Stimulated activated CD4-positive, alpha-beta T cell treated with anti-CD3 and anti-CD28 coated beads, Interleukin-15, amount 100 ng/mL, for 24 hours (primary cell): ENCODE results near the gene AIM2.
A peak's percentile ranks its signal among the peaks of the same experiment; 100 is the strongest.

Experiments used
- DNase-seq: peaks from one replicate; pipeline ENCODE4 v3.0.0-alpha.2; 2020

AIM2 gene

DNA sequence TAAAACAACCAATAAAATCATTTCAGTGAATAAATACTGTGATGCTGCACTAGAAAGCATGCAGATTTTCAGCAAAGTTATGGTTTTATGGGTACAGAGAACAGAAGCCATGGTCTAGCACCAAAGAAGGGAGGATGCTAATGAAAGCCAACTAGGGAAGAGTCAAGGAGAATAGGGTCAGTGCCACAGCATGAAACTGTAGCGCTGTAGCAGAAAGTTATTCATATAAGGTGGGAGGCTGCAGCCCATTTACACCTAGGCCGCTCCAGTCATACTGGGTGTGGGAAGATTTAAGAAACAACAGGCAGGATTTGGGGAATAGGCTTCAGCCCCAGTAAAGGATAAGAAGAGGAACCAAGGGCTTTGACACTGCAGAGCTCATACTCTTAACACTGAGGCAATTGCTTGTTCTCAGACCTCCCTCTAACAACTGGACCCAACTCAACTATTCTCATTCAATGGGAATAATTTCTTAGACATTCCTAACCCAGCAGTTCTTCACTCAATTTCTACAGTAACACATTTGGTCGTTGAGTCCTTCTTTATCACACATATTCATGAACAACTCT lies 62.5 kb downstream of the AIM2 start:
- DNase-seq, result peak; percentile 12

DNA sequence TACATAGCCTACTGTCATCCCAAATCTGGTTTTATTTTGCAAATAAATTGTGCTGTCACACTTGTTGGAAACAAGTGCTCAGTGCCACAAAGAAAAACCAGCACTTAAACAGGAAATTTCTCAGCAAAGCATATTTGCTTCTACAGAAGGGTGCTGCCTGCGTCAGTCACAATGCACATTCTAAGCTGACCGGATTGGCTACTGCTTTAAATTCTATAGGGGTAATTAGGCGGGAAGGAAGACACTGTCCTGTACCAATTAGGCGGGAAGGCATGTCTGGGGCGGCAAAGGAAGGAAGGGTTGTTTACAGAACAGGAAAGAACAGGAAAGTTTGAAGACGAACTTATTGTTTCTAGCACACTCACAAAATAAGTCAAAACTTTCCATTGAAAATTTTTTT lies 64.1 kb downstream of the AIM2 start:
- DNase-seq, result peak; percentile 77
